Liver (tissue), 3 donors: Measurements from ENCODE around the gene ORM2.

Source experiments
- CTCF ChIP-seq: fragments of 150-350 bp; IDR thresholded peaks from 2 replicates; pipeline ENCODE4 v1.5.1; 2017; ENCODE audit warnings: improper control_type of control experiment, low read depth, low read length; ENCODE audit not compliant: missing input control
- EGR1 ChIP-seq, 2 donors: IDR thresholded peaks; 2 replicates each; pipeline ENCODE4 v1.6.1; 2016 to 2018; ENCODE audit warnings: antibody characterized with exemption in 2 of 2, low read depth in 2 of 2
- HNF4A ChIP-seq, 2 donors: conservative IDR thresholded peaks; 2 replicates each; pipeline ENCODE4 v1.6.1; 2016; ENCODE audit warnings: antibody characterized with exemption in 2 of 2, mild to moderate bottlenecking in 2 of 2
- MAX ChIP-seq: IDR thresholded peaks from 2 replicates; pipeline ENCODE4 v1.6.1; 2016; ENCODE audit warnings: antibody characterized with exemption
- REST ChIP-seq: IDR thresholded peaks from 2 replicates; pipeline ENCODE4 v1.6.1; 2016; ENCODE audit warnings: antibody characterized with exemption, mild to moderate bottlenecking
- SP1 ChIP-seq: IDR thresholded peaks from 2 replicates; pipeline ENCODE4 v1.6.1; 2018; ENCODE audit warnings: antibody characterized with exemption, mild to moderate bottlenecking
- donor health status: healthy.
- donor health status: healthy.

- TF ChIP-seq CTCF (no peak), SP1 (peak; percentile 19), EGR1 (IDR thresholded peaks at IDR 0.05; ENCODE audit: low read depth in 2 of 2) (no peak), HNF4A (conservative IDR thresholded peaks at IDR 0.05) (no peak), REST (no peak), MAX (no peak)
Observed at GRCh38 chr9:114330636-114331035, 967 bp downstream of the ORM2 start.
